Caco-2 (cell line): ENCODE data around the gene PRDM8. TPM values are rescaled to one million over a fixed set of nuclear protein-coding genes. Genes with fewer than 3 reads are reported as not detected.
A peak's percentile ranks its signal among the peaks of the same experiment; 100 is the strongest.

Experiments
- BruUV-seq: library from RNA; stranded (reverse); fragments of 400-500 nt; replicated peaks from 2 replicates; lab custom pipeline; 2021; lab: Mats Ljungman, UMichigan
- CTCF ChIA-PET: fragments of 300-600 bp; sonication (Branson Sonifier 250); formaldehyde crosslinking; loops from one replicate; lab custom pipeline; 2022; ENCODE audit warnings: antibody characterized with exemption; lab: Charles Lee
- POLR2A ChIA-PET: fragments of 300-600 bp; sonication (Branson Sonifier 250); formaldehyde crosslinking; loops from one replicate; lab custom pipeline; 2022; ENCODE audit warnings: antibody characterized with exemption; lab: Charles Lee
- DNase-seq, 2 experiments: peaks; one replicate each; pipeline versions ENCODE4 v3.0.0 to v3.0.0-alpha.2; 2020 to 2022
- H3K27me3 ChIP-seq: replicated peaks from 2 replicates; pipeline ENCODE4 v1.6.0; 2011; ENCODE audit warnings: low read length; ENCODE audit not compliant: control insufficient read depth, insufficient read depth
- H3K36me3 ChIP-seq: 2 replicates; pipeline ENCODE4 v1.5.1; 2011; ENCODE audit warnings: low read length; ENCODE audit not compliant: control insufficient read depth, insufficient read depth
- H3K4me1 ChIP-seq: fragments of 250-450 bp; sonication (Bioruptor Pico); 2 replicates; pipeline ENCODE4 v1.5.1; 2020; ENCODE audit warnings: mild to moderate bottlenecking
- H3K4me3 ChIP-seq: 2 replicates; pipeline ENCODE4 v1.5.1; 2011; ENCODE audit warnings: low read depth, mild to moderate bottlenecking, control low read depth, low read length
- H3K9me3 ChIP-seq: fragments of 250-450 bp; sonication (Bioruptor Pico); 2 replicates; pipeline ENCODE4 v1.5.1; 2020; ENCODE audit warnings: mild to moderate bottlenecking, moderate library complexity
- H3K27ac Mint-ChIP-seq: one replicate; pipeline ENCODE4 v1.8.0; 2022; ENCODE audit warnings: mixed read lengths; ENCODE audit not compliant: unreplicated experiment
- H3K27me3 Mint-ChIP-seq: one replicate; pipeline ENCODE4 v1.8.0; 2022; ENCODE audit warnings: mixed read lengths; ENCODE audit not compliant: insufficient read depth, unreplicated experiment
- H3K36me3 Mint-ChIP-seq: one replicate; pipeline ENCODE4 v1.8.0; 2022; ENCODE audit warnings: mild to moderate bottlenecking, mixed read lengths; ENCODE audit not compliant: insufficient read depth, unreplicated experiment
- H3K4me1 Mint-ChIP-seq: one replicate; pipeline ENCODE4 v1.8.0; 2022; ENCODE audit warnings: low read depth, mixed read lengths; ENCODE audit not compliant: unreplicated experiment
- H3K4me3 Mint-ChIP-seq: one replicate; pipeline ENCODE4 v1.8.0; 2022; ENCODE audit warnings: mild to moderate bottlenecking, moderate library complexity, mixed read lengths; ENCODE audit not compliant: unreplicated experiment
- H3K9me3 Mint-ChIP-seq: one replicate; pipeline ENCODE4 v1.8.0; 2022; ENCODE audit warnings: mixed read lengths; ENCODE audit not compliant: unreplicated experiment
- intact Hi-C: fragments of 100-400 bp; cut with micrococcal nuclease; formaldehyde crosslinking; loops from one replicate; pipeline ENCODE4 v1.10.0; 2022; ENCODE audit not compliant: unreplicated experiment
- total RNA-seq: library from RNA; stranded (reverse); gene quantifications from 2 replicates; pipeline ENCODE4 v1.2.3, GENCODE V29; 2022
- TF ChIP-seq, protein P1 (sequence below), 2 experiments: fragments of 200-600 bp in 1 of 2; IDR thresholded peaks; 1 replicate in 1 of 2; 2 replicates in 1 of 2; pipeline versions ENCODE4 v1.5.1 to v1.8.0; 2011 to 2022; ENCODE audit warnings: antibody characterized with exemption in 1 of 2, control low read depth in 1 of 2, inconsistent platforms in 1 of 2, low read depth in 1 of 2, low read length in 1 of 2, mild to moderate bottlenecking in 1 of 2, moderate library complexity in 1 of 2; ENCODE audit not compliant: insufficient read depth in 1 of 2, severe bottlenecking in 1 of 2, unreplicated experiment in 1 of 2

The PRDM8 gene
- total RNA-seq, 1 experiment from 2014 or later, result not detected

DNA sequence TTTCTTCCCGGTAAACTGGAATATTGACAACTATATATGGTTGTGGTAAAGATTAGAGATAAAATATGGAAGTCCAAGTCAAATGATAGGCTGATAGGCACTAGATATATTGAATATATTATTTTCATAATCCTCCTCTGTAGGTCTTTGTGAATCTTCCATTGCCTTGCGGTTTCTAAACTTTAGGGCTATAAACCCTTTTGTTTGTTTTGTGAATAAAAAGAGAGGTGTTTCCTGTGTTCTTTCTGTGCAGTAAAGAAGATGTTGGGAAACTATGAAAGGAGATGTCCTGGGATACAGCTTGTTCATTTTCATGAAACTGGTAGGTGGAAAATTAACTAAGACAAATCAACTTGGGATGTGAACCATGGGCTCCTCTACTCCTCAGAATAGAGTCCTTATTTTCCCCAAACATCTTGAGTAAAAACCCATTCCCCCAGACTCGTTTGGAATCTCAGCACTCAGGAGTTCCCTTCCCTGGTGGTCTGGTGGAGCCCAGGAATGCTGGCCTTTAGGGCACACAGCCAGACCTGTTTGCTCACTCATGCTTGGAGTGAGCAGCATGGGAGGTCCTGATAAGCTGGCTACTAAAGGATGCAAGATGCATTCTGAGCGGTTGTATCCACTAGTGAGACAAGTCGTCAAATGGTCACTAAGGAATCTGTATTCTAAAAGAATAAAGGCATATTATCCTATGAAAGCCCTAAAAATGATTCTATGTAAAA is 22.2 kb downstream of the PRDM8 start:
- no peak for DNase-seq
- Histone ChIP-seq H3K27me3 (no peaks in the 10 kb centered on the region), H3K4me1 (no peaks in the 10 kb centered on the region), H3K4me3 (no peak overlapping the region), H3K9me3 (no peaks in the 10 kb centered on the region), H3K36me3 (no peaks in the 10 kb centered on the region)
- POLR2A ChIA-PET, result no interaction called here
- intact Hi-C loops, result loop anchor here (2.0 to 10.0 kb wide), 4 partner anchors 117 to 1175 kb away; no protein-coding TSS in a partner anchor
- Mint-ChIP-seq H3K27me3 (peaks cover 3% of the 10 kb centered on the region), H3K27ac (no peak overlapping the region), H3K4me1 (no peaks in the 10 kb centered on the region), H3K9me3 (no peaks in the 10 kb centered on the region), H3K4me3 (no peak overlapping the region), H3K36me3 (no peaks in the 10 kb centered on the region)
- CTCF ChIA-PET, result interaction anchor here (1.5 kb wide), 1 partner anchor 17 kb away, joined by 5 read pairs; no protein-coding TSS in a partner anchor
- TF ChIP-seq, protein P1, sequence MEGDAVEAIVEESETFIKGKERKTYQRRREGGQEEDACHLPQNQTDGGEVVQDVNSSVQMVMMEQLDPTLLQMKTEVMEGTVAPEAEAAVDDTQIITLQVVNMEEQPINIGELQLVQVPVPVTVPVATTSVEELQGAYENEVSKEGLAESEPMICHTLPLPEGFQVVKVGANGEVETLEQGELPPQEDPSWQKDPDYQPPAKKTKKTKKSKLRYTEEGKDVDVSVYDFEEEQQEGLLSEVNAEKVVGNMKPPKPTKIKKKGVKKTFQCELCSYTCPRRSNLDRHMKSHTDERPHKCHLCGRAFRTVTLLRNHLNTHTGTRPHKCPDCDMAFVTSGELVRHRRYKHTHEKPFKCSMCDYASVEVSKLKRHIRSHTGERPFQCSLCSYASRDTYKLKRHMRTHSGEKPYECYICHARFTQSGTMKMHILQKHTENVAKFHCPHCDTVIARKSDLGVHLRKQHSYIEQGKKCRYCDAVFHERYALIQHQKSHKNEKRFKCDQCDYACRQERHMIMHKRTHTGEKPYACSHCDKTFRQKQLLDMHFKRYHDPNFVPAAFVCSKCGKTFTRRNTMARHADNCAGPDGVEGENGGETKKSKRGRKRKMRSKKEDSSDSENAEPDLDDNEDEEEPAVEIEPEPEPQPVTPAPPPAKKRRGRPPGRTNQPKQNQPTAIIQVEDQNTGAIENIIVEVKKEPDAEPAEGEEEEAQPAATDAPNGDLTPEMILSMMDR (IDR thresholded peaks at IDR 0.05; ENCODE audit: insufficient read depth in 1 of 2, low read depth in 1 of 2, low read length in 1 of 2, severe bottlenecking in 1 of 2, unreplicated experiment in 1 of 2), result no peak
- BruUV-seq, result no TSS peak

DNA sequence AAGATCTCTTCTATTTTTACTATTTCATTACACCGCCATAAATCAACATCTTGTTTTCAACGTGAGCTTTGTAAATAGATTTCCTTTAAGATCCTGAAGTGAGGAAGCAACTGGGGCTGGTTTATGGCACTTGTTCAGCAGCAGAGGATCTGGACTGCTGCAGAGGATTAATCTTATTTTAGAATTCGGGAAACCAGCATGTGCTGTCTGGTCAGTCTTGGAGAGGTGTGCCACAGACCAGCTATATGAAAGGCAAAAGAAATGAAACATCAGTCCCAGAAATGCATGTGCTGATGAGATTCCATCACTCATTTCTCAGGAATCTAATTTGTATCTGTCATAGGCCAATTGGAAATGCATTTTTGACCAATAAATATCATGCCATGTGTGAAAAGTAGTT is 23.4 kb downstream of the PRDM8 start:
- intact Hi-C loops, result loop anchor here (2.0 to 5.0 kb wide), 2 partner anchors 116 to 832 kb away; no protein-coding TSS in a partner anchor
- POLR2A ChIA-PET, result no interaction called here
- Mint-ChIP-seq H3K4me1 (no peaks in the 10 kb centered on the region), H3K27ac (no peak overlapping the region), H3K4me3 (no peak overlapping the region), H3K36me3 (no peaks in the 10 kb centered on the region), H3K27me3 (peaks cover 3% of the 10 kb centered on the region), H3K9me3 (no peaks in the 10 kb centered on the region)
- CTCF ChIA-PET, result interaction anchor here (1.5 kb wide), 1 partner anchor 18 kb away, joined by 5 read pairs; no protein-coding TSS in a partner anchor
- no TSS peak for BruUV-seq
- Histone ChIP-seq H3K9me3 (no peaks in the 10 kb centered on the region), H3K27me3 (no peaks in the 10 kb centered on the region), H3K4me1 (no peaks in the 10 kb centered on the region), H3K36me3 (no peaks in the 10 kb centered on the region), H3K4me3 (no peak overlapping the region)
- TF ChIP-seq, protein P1 (IDR thresholded peaks at IDR 0.05; ENCODE audit: insufficient read depth in 1 of 2, low read depth in 1 of 2, low read length in 1 of 2, severe bottlenecking in 1 of 2, unreplicated experiment in 1 of 2), result no peak
- no peak for DNase-seq

DNA sequence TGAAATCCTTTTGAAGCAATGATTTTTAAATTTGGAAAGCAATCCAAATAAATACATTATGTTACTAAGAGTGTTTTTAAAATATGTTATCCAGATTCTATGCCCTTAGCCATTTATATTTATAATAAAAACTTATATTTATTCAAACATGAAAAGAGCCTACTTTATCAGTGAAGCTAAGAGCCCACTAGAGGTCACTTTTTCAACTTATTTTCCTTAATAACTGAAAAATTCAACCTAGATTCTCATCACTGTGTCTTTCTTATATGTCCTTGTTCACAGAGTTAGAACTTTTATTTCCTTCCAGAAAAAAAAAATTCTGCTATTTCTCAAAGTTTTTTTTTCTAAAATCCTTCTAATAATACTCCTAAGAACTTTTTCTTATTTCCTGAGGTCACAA is 23.9 kb downstream of the PRDM8 start:
- Mint-ChIP-seq H3K36me3 (no peaks in the 10 kb centered on the region), H3K4me1 (no peaks in the 10 kb centered on the region), H3K27ac (no peak overlapping the region), H3K9me3 (no peaks in the 10 kb centered on the region), H3K27me3 (peaks cover 3% of the 10 kb centered on the region), H3K4me3 (no peak overlapping the region)
- intact Hi-C loops, result loop anchor here (2.0 to 5.0 kb wide), 2 partner anchors 116 to 831 kb away; no protein-coding TSS in a partner anchor
- H3K36me3 ChIP-seq, result no peaks in the 10 kb centered on the region
- no peak for DNase-seq
- H3K27me3 ChIP-seq, result no peaks in the 10 kb centered on the region
- no peaks in the 10 kb centered on the region for H3K4me1 ChIP-seq
- no TSS peak for BruUV-seq
- POLR2A ChIA-PET, result interaction anchor here (0.6 kb wide), 1 partner anchor 35 kb away, joined by 3 read pairs; no protein-coding TSS in a partner anchor
- H3K9me3 ChIP-seq, result no peaks in the 10 kb centered on the region
- TF ChIP-seq, protein P1 (IDR thresholded peaks at IDR 0.05; ENCODE audit: insufficient read depth in 1 of 2, low read depth in 1 of 2, low read length in 1 of 2, severe bottlenecking in 1 of 2, unreplicated experiment in 1 of 2), result peak; percentile 9 to 11
- CTCF ChIA-PET, result interaction anchor here (1.5 kb wide), 1 partner anchor 19 kb away, joined by 5 read pairs; no protein-coding TSS in a partner anchor
- H3K4me3 ChIP-seq, result no peak overlapping the region
